Nucleus accumbens (tissue), 56 donors: ENCODE data around the gene NUSAP1.
"Not testable (repeated sequence)": the region's sequence is repeated elsewhere in the genome, so short reads cannot be mapped to it uniquely, and the experiment has no call there.

Experiments
- DNase-seq, 56 donors: peaks; one replicate each; lab custom pipeline; 2025; lab: John Stamatoyannopoulos, UW

NUSAP1 gene

GRCh38 chr15:41331833-41332193 is 868 bp upstream of the NUSAP1 start:
- DNase-seq = peak in 2 of 56 donors; percentile 42 to 63

- peak in 2 of 56 donors; percentile 17 to 32 for DNase-seq
Observed at GRCh38 chr15:41333026-41333562, 413 bp downstream of the NUSAP1 start.

GRCh38 chr15:41334293-41335120 is 1.8 kb downstream of the NUSAP1 start:
- DNase-seq = no peak

GRCh38 chr15:41336549-41336948 is 3.9 kb downstream of the NUSAP1 start:
- no peak for DNase-seq

- DNase-seq = no peak
Observed at GRCh38 chr15:41337047-41337446, 4.4 kb downstream of the NUSAP1 start.

GRCh38 chr15:41337631-41338522 is 5.2 kb downstream of the NUSAP1 start:
- DNase-seq = no peak

- DNase-seq = no peak
Observed at GRCh38 chr15:41340189-41340695, 7.6 kb downstream of the NUSAP1 start.

GRCh38 chr15:41341519-41341918 is 8.8 kb downstream of the NUSAP1 start:
- no peak for DNase-seq

GRCh38 chr15:41347236-41347635 is 14.6 kb downstream of the NUSAP1 start:
- DNase-seq = no peak

- DNase-seq = no peak
Observed at GRCh38 chr15:41350057-41350717, 17.5 kb downstream of the NUSAP1 start.

GRCh38 chr15:41354371-41354770 is 21.7 kb downstream of the NUSAP1 start:
- DNase-seq = no peak

- no peak for DNase-seq
Observed at GRCh38 chr15:41367418-41367817, 34.7 kb downstream of the NUSAP1 start.

- DNase-seq = no peak
Observed at GRCh38 chr15:41377978-41378377, 45.3 kb downstream of the NUSAP1 start.

GRCh38 chr15:41383974-41384749 is 51.5 kb downstream of the NUSAP1 start:
- DNase-seq = not testable (repeated sequence)

GRCh38 chr15:41387646-41388045 is 55.0 kb downstream of the NUSAP1 start:
- no peak for DNase-seq

GRCh38 chr15:41392659-41393058 is 60.0 kb downstream of the NUSAP1 start:
- DNase-seq = no peak

- DNase-seq = no peak
Observed at GRCh38 chr15:41394924-41395323, 62.2 kb downstream of the NUSAP1 start.

- no peak for DNase-seq
Observed at GRCh38 chr15:41396111-41396510, 63.4 kb downstream of the NUSAP1 start.

GRCh38 chr15:41401904-41402267 is 69.2 kb downstream of the NUSAP1 start:
- DNase-seq = no peak

GRCh38 chr15:41407341-41407740 is 74.7 kb downstream of the NUSAP1 start:
- no peak for DNase-seq
